Measurements from ENCODE around the gene SEZ6. TPM values are rescaled to one million over a fixed set of nuclear protein-coding genes. Genes with fewer than 3 reads are reported as not detected.

The SEZ6 gene
- total RNA-seq, 3 donors from 2014 or later = not detected

DNA sequence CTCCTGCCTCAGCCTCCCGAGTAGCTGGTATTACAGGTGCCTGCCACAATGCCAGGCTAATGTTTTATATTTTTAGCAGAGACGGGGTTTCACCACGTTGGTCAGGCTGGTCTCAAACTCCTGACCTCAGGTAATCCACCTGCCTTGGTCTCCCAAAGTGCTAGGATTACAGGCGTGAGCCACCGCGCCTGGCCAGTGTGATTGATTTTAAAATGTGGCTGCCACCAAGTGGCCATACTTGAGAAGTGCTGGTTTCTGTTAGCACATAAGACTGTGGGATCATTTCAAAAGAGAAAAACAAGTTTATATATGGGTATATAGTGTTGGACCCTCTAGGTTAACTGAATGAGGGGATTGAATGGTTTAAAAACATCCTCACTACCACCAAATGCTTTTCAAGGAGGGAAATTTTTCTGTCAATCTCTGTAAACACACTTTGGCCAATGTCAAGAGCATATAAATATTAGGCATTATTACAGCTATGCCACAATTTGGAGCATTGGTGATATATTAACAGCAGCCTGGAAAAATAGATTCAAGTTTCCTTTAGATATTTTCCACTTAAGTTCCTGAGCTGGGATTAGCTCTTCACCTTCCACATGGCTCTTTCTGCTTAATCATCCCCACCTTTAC, 89.4 kb downstream of the SEZ6 start:
- no peak for TF ChIP-seq POLR2A (IDR thresholded peaks at IDR 0.05)
- TF ChIP-seq POLR2AphosphoS5 (IDR thresholded peaks at IDR 0.05) = no peak
- TF ChIP-seq, protein P1, sequence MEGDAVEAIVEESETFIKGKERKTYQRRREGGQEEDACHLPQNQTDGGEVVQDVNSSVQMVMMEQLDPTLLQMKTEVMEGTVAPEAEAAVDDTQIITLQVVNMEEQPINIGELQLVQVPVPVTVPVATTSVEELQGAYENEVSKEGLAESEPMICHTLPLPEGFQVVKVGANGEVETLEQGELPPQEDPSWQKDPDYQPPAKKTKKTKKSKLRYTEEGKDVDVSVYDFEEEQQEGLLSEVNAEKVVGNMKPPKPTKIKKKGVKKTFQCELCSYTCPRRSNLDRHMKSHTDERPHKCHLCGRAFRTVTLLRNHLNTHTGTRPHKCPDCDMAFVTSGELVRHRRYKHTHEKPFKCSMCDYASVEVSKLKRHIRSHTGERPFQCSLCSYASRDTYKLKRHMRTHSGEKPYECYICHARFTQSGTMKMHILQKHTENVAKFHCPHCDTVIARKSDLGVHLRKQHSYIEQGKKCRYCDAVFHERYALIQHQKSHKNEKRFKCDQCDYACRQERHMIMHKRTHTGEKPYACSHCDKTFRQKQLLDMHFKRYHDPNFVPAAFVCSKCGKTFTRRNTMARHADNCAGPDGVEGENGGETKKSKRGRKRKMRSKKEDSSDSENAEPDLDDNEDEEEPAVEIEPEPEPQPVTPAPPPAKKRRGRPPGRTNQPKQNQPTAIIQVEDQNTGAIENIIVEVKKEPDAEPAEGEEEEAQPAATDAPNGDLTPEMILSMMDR (IDR thresholded peaks at IDR 0.05) = peak; percentile 53 to 69 (median 69)
- no peaks in the 10 kb centered on the region for H3K4me1 ChIP-seq
- intact Hi-C loops (cut with DNase I; ENCODE audit: low total_unique reads) = no loop called here
- H3K27ac ChIP-seq = peak overlapping the region in 1 of 2 donors; percentile 50
- H3K27me3 ChIP-seq = no peaks in the 10 kb centered on the region
- peaks cover 6% of the 10 kb centered on the region for H3K36me3 ChIP-seq
- no peaks in the 10 kb centered on the region for H3K9me3 ChIP-seq
- DNase-seq (ENCODE audit: low spot score in 2 of 2) = no peak
- no peak overlapping the region for H3K4me3 ChIP-seq

DNA sequence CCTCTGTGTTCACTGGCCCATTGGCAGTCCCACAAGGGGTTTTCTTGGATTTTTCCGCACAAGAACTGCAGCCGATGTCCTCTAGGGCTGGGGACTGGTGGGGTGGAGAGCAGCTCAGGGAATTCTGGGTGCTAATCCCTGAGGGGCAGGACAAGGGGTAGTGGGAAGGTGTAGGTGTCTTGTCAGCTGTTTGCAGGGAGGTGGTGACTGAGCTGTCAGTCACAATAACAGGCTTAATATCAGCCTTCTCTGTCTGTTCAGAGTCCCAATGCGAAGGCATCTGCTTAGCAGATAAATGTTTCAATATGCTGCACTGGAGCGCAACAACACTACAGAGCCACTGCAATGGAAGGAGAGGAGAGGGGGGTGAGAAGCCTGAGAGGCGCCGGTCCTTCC, 92.9 kb downstream of the SEZ6 start:
- Histone ChIP-seq H3K4me3 (no peak overlapping the region), H3K27me3 (no peaks in the 10 kb centered on the region), H3K9me3 (no peaks in the 10 kb centered on the region), H3K36me3 (peaks cover 10% of the 10 kb centered on the region), H3K4me1 (peaks cover 0 to 3% of the 10 kb centered on the region in 2 donors), H3K27ac (peak overlapping the region in 1 of 2 donors; percentile 13)
- TF ChIP-seq, protein P1 (IDR thresholded peaks at IDR 0.05) = no peak
- TF ChIP-seq POLR2A (IDR thresholded peaks at IDR 0.05) (no peak), POLR2AphosphoS5 (IDR thresholded peaks at IDR 0.05) (no peak)
- DNase-seq (ENCODE audit: low spot score in 2 of 2) = no peak
- intact Hi-C loops (cut with DNase I; ENCODE audit: low total_unique reads) = no loop called here

- H3K9me3 ChIP-seq = no peaks in the 10 kb centered on the region
- H3K36me3 ChIP-seq = peaks cover 5% of the 10 kb centered on the region
- H3K4me3 ChIP-seq = no peak overlapping the region
- no peaks in the 10 kb centered on the region for H3K27me3 ChIP-seq
- H3K4me1 ChIP-seq = peaks cover 0 to 3% of the 10 kb centered on the region in 2 donors
- peak overlapping the region in 1 of 2 donors; percentile 13 for H3K27ac ChIP-seq
- no peak for DNase-seq (ENCODE audit: low spot score in 2 of 2)
- TF ChIP-seq POLR2AphosphoS5 (IDR thresholded peaks at IDR 0.05) = no peak
- TF ChIP-seq, protein P1 (IDR thresholded peaks at IDR 0.05) = no peak
- TF ChIP-seq POLR2A (IDR thresholded peaks at IDR 0.05) = no peak
- intact Hi-C loops (cut with DNase I; ENCODE audit: low total_unique reads) = no loop called here
Observed at GRCh38 chr17:28912281-28912937, 93.4 kb downstream of the SEZ6 start.

- Histone ChIP-seq H3K9me3 (no peaks in the 10 kb centered on the region), H3K27ac (peak overlapping the region in 1 of 2 donors; percentile 54), H3K27me3 (no peaks in the 10 kb centered on the region), H3K4me3 (no peak overlapping the region), H3K4me1 (peaks cover 0 to 3% of the 10 kb centered on the region in 2 donors), H3K36me3 (peaks cover 5% of the 10 kb centered on the region)
- no peak for DNase-seq (ENCODE audit: low spot score in 2 of 2)
- intact Hi-C loops (cut with DNase I; ENCODE audit: low total_unique reads) = no loop called here
- TF ChIP-seq, protein P1 (IDR thresholded peaks at IDR 0.05) = no peak
- TF ChIP-seq POLR2A (IDR thresholded peaks at IDR 0.05) (no peak), POLR2AphosphoS5 (IDR thresholded peaks at IDR 0.05) (no peak)
Observed at GRCh38 chr17:28911411-28912045, 94.3 kb downstream of the SEZ6 start.

GRCh38 chr17:28910534-28910933, 95.3 kb downstream of the SEZ6 start:
- no peak for DNase-seq (ENCODE audit: low spot score in 2 of 2)
- intact Hi-C loops (cut with DNase I; ENCODE audit: low total_unique reads) = no loop called here
- no peaks in the 10 kb centered on the region for H3K9me3 ChIP-seq
- no peaks in the 10 kb centered on the region for H3K27me3 ChIP-seq
- H3K27ac ChIP-seq = no peak overlapping the region
- no peak overlapping the region for H3K4me3 ChIP-seq
- TF ChIP-seq, protein P1 (IDR thresholded peaks at IDR 0.05) = no peak
- TF ChIP-seq POLR2AphosphoS5 (IDR thresholded peaks at IDR 0.05) = no peak
- no peak for TF ChIP-seq POLR2A (IDR thresholded peaks at IDR 0.05)
- H3K4me1 ChIP-seq = peaks cover 0 to 3% of the 10 kb centered on the region in 2 donors
- H3K36me3 ChIP-seq = peaks cover 5% of the 10 kb centered on the region

All from breast epithelium (tissue), 4 donors.